Thoracic aorta (tissue), 2 donors: ENCODE results near the gene VRTN. TPM values are rescaled to one million over a fixed set of nuclear protein-coding genes. Genes with fewer than 3 reads are reported as not detected.

ENCODE experiments used
- ATAC-seq: fragments of 150-250 bp; one replicate; pipeline ENCODE4 v1.8.0; 2017; ENCODE audit warnings: low read depth; ENCODE audit not compliant: insufficient number of reproducible peaks, low FRiP score
- DNase-seq: peaks from one replicate; pipeline ENCODE4 v3.0.0-alpha.2; 2020; ENCODE audit warnings: low spot score
- H3K27ac ChIP-seq, 2 donors: fragments of 200-600 bp; sonication (generic); 1 replicate in 1 of 2; 2 replicates in 1 of 2; pipeline ENCODE4 v1.5.1; 2016; ENCODE audit warnings: mild to moderate bottlenecking in 2 of 2, moderate library complexity in 2 of 2
- H3K27me3 ChIP-seq: fragments of 200-600 bp; sonication (generic); replicated peaks from 2 replicates; pipeline ENCODE4 v1.6.0; 2016; ENCODE audit warnings: mild to moderate bottlenecking; ENCODE audit not compliant: insufficient read depth
- H3K36me3 ChIP-seq: fragments of 200-600 bp; sonication (generic); one replicate; pipeline ENCODE4 v1.5.1; 2016
- H3K4me1 ChIP-seq, 2 donors: fragments of 200-600 bp; sonication (generic); 1 replicate in 1 of 2; 2 replicates in 1 of 2; pipeline versions ENCODE4 v1.5.1 to v1.6.0; 2016; ENCODE audit warnings: low read depth in 2 of 2, mild to moderate bottlenecking in 1 of 2; ENCODE audit not compliant: control insufficient read depth in 1 of 2
- H3K4me3 ChIP-seq: fragments of 200-600 bp; sonication (generic); 2 replicates; pipeline ENCODE4 v1.5.1; 2016; ENCODE audit warnings: mild to moderate bottlenecking
- H3K9me3 ChIP-seq: fragments of 200-600 bp; sonication (generic); 2 replicates; pipeline ENCODE4 v1.5.1; 2016
- CTCF ChIP-seq: fragments of 200-600 bp; sonication (generic); IDR thresholded peaks from one replicate; pipeline ENCODE4 v1.5.1; 2019; ENCODE audit warnings: antibody characterized with exemption
- total RNA-seq, 2 donors: library from RNA; depleted of rRNA; stranded (reverse); fragments of >200 nt; gene quantifications; one replicate each; pipeline versions ENCODE4 v1.1.0 to v1.2.3, GENCODE V29; 2016

Gene VRTN
- total RNA-seq, 2 donors from 2014 or later: not detected

GRCh38 chr14:74308695-74309094 lies 39.6 kb upstream of the VRTN start:
- no peaks in the 10 kb centered on the region for H3K27me3 ChIP-seq
- H3K27ac ChIP-seq: no peak overlapping the region
- TF ChIP-seq CTCF: no peak
- no peaks in the 10 kb centered on the region for H3K9me3 ChIP-seq
- H3K4me1 ChIP-seq: peaks cover 0 to 1% of the 10 kb centered on the region in 2 donors
- DNase-seq (no peak), ATAC-seq (no peak)
- H3K36me3 ChIP-seq: no peaks in the 10 kb centered on the region
- H3K4me3 ChIP-seq: no peak overlapping the region

GRCh38 chr14:74309125-74310022 lies 38.9 kb upstream of the VRTN start:
- Histone ChIP-seq H3K27ac (no peak overlapping the region), H3K27me3 (no peaks in the 10 kb centered on the region), H3K4me1 (no peaks in the 10 kb centered on the region), H3K36me3 (no peaks in the 10 kb centered on the region), H3K9me3 (no peaks in the 10 kb centered on the region), H3K4me3 (no peak overlapping the region)
- TF ChIP-seq CTCF: no peak
- DNase-seq: no peak
- no peak for ATAC-seq

- H3K4me3 ChIP-seq: no peak overlapping the region
- H3K27ac ChIP-seq: no peak overlapping the region
- ATAC-seq (no peak), DNase-seq (no peak)
- H3K9me3 ChIP-seq: no peaks in the 10 kb centered on the region
- H3K4me1 ChIP-seq: no peaks in the 10 kb centered on the region
- TF ChIP-seq CTCF: no peak
- H3K36me3 ChIP-seq: no peaks in the 10 kb centered on the region
- H3K27me3 ChIP-seq: no peaks in the 10 kb centered on the region
Measured at GRCh38 chr14:74312161-74312560, 36.1 kb upstream of the VRTN start.

- DNase-seq (no peak), ATAC-seq (no peak)
- TF ChIP-seq CTCF: no peak
- H3K27ac ChIP-seq: no peak overlapping the region
- no peaks in the 10 kb centered on the region for H3K9me3 ChIP-seq
- no peak overlapping the region for H3K4me3 ChIP-seq
- H3K27me3 ChIP-seq: no peaks in the 10 kb centered on the region
- no peaks in the 10 kb centered on the region for H3K4me1 ChIP-seq
- H3K36me3 ChIP-seq: no peaks in the 10 kb centered on the region
Measured at GRCh38 chr14:74313601-74314000, 34.7 kb upstream of the VRTN start.

GRCh38 chr14:74314576-74314975 lies 33.7 kb upstream of the VRTN start:
- no peak for DNase-seq
- Histone ChIP-seq H3K36me3 (no peaks in the 10 kb centered on the region), H3K27ac (no peak overlapping the region), H3K9me3 (no peaks in the 10 kb centered on the region), H3K4me3 (no peak overlapping the region), H3K27me3 (no peaks in the 10 kb centered on the region), H3K4me1 (no peaks in the 10 kb centered on the region)
- no peak for ATAC-seq
- no peak for TF ChIP-seq CTCF
